Activated naive CD4-positive, alpha-beta T cell (primary cell): Measurements from ENCODE around the gene BTN3A1.
"Not testable (repeated sequence)": the region's sequence is repeated elsewhere in the genome, so short reads cannot be mapped to it uniquely, and the experiment has no call there.

Experiments
- DNase-seq, 4 experiments: peaks; one replicate each; lab custom pipeline; 2025; lab: John Stamatoyannopoulos, UW

Gene BTN3A1

GRCh38 chr6:26415036-26415614 lies 13.1 kb downstream of the BTN3A1 start:
- DNase-seq = no peak

- DNase-seq = no peak
These were observed 13.7 kb downstream of the BTN3A1 start for GRCh38 chr6:26415791-26416190.

DNA sequence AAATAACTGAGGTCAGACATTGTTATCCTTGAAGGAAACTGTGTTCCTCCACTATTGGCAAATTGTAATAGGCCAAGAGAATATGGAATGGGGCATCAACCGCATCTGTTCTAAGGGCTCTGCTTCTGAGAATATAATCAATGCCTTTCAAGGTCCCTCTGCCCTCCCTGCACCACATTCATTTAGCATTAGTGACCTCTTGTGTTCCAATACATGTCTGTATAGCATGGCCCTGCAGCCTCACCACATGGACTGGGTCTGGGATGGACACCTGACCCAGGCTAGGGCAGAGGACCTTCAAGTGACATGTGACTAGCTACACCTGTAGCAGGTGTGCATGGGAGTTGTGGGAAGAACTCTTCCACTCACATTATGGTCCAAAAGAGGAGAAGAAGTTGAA lies 14.2 kb downstream of the BTN3A1 start:
- no peak for DNase-seq

GRCh38 chr6:26418077-26418476 lies 16.0 kb downstream of the BTN3A1 start:
- DNase-seq = not testable (repeated sequence)

- DNase-seq = not testable (repeated sequence)
These were observed 16.7 kb downstream of the BTN3A1 start for GRCh38 chr6:26418795-26419194.

DNA sequence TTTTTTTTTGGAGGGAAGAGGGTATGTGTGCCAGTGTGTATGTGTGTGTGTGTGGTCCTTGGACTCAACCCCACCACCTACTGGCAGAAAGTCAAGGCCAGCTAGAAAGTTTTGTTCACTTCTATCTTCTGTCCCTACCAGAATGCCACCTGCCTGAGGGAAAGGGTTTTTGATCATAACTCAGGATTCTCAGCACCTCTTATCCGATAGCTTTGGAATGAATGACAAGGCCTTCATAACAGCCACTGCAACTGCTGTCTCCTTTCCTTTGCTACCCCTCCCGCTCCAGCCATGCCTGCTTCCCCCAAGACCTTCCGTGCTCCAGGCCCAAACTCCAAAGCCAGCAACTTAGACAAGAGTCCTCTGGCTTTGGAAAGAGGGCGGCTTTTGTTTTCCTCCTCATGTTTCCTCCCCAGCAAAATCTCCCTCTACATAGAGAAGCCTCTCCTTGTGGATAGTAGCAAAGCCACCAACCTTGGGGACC lies 18.7 kb downstream of the BTN3A1 start:
- no peak for DNase-seq

GRCh38 chr6:26421259-26422144 lies 19.4 kb downstream of the BTN3A1 start:
- peak in 2 of 4 experiments; percentile 7 to 16 for DNase-seq

- DNase-seq = no peak
These were observed 20.3 kb downstream of the BTN3A1 start for GRCh38 chr6:26422329-26422728.

GRCh38 chr6:26426691-26427450 lies 24.8 kb downstream of the BTN3A1 start:
- DNase-seq = no peak

- no peak for DNase-seq
These were observed 25.4 kb downstream of the BTN3A1 start for GRCh38 chr6:26427451-26427809.

GRCh38 chr6:26428206-26428605 lies 26.1 kb downstream of the BTN3A1 start:
- DNase-seq = no peak

GRCh38 chr6:26430787-26431186 lies 28.7 kb downstream of the BTN3A1 start:
- no peak for DNase-seq

DNA sequence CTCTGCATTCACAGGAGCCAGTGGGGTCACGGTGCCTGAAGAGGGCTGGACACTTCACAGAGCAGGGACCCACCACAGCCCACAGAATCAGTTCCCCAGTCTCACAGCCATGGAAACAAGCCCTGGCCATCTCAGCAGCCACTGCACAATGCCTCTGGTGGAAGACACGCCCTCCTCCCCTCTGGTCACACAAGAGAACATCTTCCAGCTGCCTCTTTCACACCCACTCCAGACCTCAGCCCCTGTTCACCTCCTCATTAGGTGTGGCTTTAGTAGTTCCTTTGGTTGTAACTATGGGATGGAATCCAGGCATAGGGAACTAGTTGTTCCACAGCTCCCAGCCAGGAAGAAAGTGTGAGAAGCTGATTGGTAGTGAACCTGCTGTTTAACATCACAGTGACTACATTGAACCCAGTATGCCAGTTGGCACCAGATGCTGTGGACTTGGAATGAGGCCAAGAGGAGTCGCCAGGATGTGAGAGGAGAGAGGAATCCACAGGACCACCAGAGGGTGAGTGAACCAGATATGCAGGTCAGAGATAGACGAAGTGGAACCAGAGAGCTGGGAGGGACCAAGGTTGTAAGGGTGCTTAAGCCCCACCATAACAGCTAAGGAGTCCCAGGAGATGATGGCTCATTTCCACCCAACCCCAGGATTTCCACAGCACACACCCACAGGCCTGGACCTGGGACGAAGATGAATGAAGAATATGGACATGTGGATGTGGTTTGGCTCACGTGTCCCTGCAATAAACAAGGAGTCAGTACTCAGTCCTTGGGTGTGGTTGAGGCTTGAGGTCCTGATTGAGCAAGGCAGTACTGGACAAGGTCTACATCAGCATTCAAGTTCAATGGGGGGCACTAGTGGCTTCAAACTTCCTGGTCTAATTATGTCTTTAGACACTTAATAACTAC lies 29.4 kb downstream of the BTN3A1 start:
- no peak for DNase-seq

GRCh38 chr6:26432627-26433201 lies 30.6 kb downstream of the BTN3A1 start:
- DNase-seq = no peak

DNA sequence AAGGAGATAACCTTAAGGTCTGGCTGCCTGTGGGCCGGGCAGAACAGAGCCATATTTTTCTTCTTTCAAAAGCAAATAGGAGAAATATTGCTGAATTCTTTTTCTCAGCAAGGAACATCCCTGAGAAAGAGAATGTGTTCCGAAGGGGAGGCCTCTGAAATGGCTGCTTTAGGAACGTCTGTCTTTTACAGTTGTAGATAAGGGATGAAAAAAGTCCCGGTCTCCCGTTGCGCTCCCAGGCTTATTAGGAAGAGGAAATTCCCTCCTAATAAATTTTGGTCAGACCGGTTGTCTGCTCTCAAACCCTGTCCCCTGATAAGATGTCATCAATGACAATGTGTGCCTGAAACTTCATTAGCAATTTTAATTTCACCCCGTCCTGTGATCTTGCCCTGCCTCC lies 31.6 kb downstream of the BTN3A1 start:
- not testable (repeated sequence) for DNase-seq

- DNase-seq = no peak
These were observed 33.9 kb downstream of the BTN3A1 start for GRCh38 chr6:26436018-26436417.

DNA sequence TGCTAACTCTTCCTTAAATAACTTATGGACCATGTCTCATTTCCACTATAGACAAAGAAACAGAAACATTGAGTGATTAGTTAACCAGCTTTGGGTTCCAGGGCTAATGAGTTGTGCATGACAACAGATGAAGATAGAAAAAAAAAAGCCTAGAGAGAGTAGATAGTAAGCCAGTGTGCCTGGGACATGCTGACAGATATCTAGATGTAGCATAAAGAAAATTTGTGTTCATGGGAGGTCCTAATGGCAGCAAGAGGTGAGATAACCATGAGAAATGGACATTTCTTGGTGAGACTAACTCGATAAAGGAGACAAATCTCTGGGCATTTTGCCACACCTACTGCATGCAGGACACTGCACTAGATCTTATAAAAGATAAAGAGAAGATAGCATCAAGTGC lies 35.5 kb downstream of the BTN3A1 start:
- DNase-seq = no peak

DNA sequence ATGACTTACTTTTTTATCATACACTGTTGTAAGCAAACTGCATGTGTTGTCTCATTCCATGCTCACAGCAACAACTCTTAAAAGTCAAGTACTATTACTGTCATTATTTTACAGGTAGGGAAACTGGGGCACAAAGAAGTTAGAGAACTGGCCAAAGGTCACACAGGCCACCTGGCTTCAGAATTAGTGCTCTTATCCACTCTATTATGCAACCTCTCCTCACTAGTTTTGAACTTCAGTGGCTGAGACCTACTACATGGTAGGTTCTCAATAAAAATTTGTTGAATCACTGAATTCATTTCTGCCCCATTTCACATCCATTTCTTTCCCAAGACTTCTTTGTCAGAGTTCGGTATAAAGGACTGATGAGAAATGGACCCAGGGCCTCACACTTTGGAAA lies 35.9 kb downstream of the BTN3A1 start:
- no peak for DNase-seq

DNA sequence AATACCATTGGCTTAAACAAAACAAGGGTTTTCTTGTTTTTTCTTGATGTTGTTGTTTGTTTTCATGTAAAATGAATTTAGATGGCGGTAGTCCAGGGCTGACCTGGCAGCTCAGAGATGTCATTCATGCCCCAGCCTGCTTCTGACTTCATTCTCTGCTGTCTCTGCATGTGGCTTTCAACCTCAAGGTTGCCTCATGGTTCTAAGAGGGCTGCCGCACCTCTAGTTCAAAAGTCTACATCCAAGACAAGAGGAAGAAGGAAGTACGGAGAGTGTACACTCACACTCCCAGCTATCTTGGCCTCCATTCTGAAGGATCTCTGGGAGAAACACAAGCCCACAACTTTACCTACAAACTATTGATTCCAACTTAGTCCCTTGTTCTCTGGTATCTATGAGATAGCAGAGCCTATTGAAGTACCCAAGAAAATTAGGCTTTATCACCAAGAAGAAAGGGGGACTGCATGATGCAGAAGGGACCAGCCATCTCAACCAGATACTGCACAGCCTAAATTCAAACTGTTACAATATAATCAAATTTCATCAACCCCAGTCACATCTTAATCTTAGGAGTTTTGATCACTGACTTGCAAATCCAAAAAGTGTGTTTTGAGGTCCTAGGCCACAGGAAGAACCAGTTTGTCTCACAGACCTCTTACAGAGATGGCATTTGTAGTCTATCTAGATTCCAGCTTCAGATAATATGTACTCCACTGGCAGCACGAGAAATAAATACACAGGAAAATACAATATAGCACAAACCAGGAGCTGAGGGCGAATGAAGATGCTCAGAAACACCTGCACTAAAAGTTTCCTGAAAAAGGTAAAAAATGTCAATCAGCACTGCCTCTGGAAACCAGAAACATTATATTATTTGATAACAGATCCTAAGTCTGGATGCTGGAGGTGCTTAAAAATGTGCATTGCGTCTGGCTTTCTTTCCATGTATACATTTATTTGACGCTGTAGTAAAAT lies 37.4 kb downstream of the BTN3A1 start:
- DNase-seq = no peak

- no peak for DNase-seq
These were observed 38.9 kb downstream of the BTN3A1 start for GRCh38 chr6:26440977-26441358.
